ENCODE results near the gene FLRT1.

Gene FLRT1

GRCh38 chr11:63999349-64000025 lies 36.2 kb upstream of the FLRT1 start:
- CTCF ChIA-PET, result no interaction called here
- no peak for TF ChIP-seq BHLHE40 (IDR thresholded peaks at IDR 0.05; ENCODE audit: borderline replicate concordance)
- TF ChIP-seq ZNF384 (IDR thresholded peaks at IDR 0.05), result no peak
- no peak for TF ChIP-seq NFRKB (IDR thresholded peaks at IDR 0.05)
- TF ChIP-seq TARDBP (IDR thresholded peaks at IDR 0.05), result no peak
- no peak for TF ChIP-seq FOXM1 (IDR thresholded peaks at IDR 0.05; ENCODE audit: borderline replicate concordance)
- no peak for TF ChIP-seq L3MBTL2 (conservative IDR thresholded peaks at IDR 0.05)
- TF ChIP-seq LEF1 (IDR thresholded peaks at IDR 0.05; ENCODE audit: borderline replicate concordance), result no peak
- no peak for TF ChIP-seq ARNT (IDR thresholded peaks at IDR 0.05)
- no peak for TF ChIP-seq ELF4 (IDR thresholded peaks at IDR 0.05)
- no peak for TF ChIP-seq HDGF (IDR thresholded peaks at IDR 0.05; ENCODE audit: borderline replicate concordance)
- no peak for TF ChIP-seq CTBP1 (IDR thresholded peaks at IDR 0.05; ENCODE audit: borderline replicate concordance)
- no peak for TF ChIP-seq SUZ12 (IDR thresholded peaks at IDR 0.05)
- TF ChIP-seq PKNOX1 (IDR thresholded peaks at IDR 0.05), result no peak
- no peak for TF ChIP-seq FOXA1 (IDR thresholded peaks at IDR 0.05)
- TF ChIP-seq SP1 (IDR thresholded peaks at IDR 0.05), result no peak
- no peak for TF ChIP-seq FOXK2 (IDR thresholded peaks at IDR 0.05)
- DNase-seq (ENCODE audit: extremely low spot score), result no peak
- POLR2A ChIA-PET, result no interaction called here

- POLR2A ChIA-PET, result no interaction called here
- CTCF ChIA-PET, result no interaction called here
- no peak for TF ChIP-seq SP1 (IDR thresholded peaks at IDR 0.05)
- no peak for TF ChIP-seq FOXM1 (IDR thresholded peaks at IDR 0.05; ENCODE audit: borderline replicate concordance)
- TF ChIP-seq HDGF (IDR thresholded peaks at IDR 0.05; ENCODE audit: borderline replicate concordance), result no peak
- no peak for TF ChIP-seq FOXA1 (IDR thresholded peaks at IDR 0.05)
- TF ChIP-seq NFRKB (IDR thresholded peaks at IDR 0.05), result no peak
- no peak for TF ChIP-seq PKNOX1 (IDR thresholded peaks at IDR 0.05)
- no peak for TF ChIP-seq LEF1 (IDR thresholded peaks at IDR 0.05; ENCODE audit: borderline replicate concordance)
- TF ChIP-seq ARNT (IDR thresholded peaks at IDR 0.05), result no peak
- TF ChIP-seq ELF4 (IDR thresholded peaks at IDR 0.05), result no peak
- no peak for TF ChIP-seq BHLHE40 (IDR thresholded peaks at IDR 0.05; ENCODE audit: borderline replicate concordance)
- TF ChIP-seq L3MBTL2 (conservative IDR thresholded peaks at IDR 0.05), result no peak
- TF ChIP-seq FOXK2 (IDR thresholded peaks at IDR 0.05), result no peak
- no peak for TF ChIP-seq SUZ12 (IDR thresholded peaks at IDR 0.05)
- TF ChIP-seq ZNF384 (IDR thresholded peaks at IDR 0.05), result no peak
- no peak for TF ChIP-seq CTBP1 (IDR thresholded peaks at IDR 0.05; ENCODE audit: borderline replicate concordance)
- no peak for TF ChIP-seq TARDBP (IDR thresholded peaks at IDR 0.05)
- DNase-seq (ENCODE audit: extremely low spot score), result no peak
These were observed 35.5 kb upstream of the FLRT1 start for GRCh38 chr11:64000026-64000739.

- no peak for DNase-seq (ENCODE audit: extremely low spot score)
- no peak for TF ChIP-seq FOXK2 (IDR thresholded peaks at IDR 0.05)
- no peak for TF ChIP-seq SUZ12 (IDR thresholded peaks at IDR 0.05)
- no peak for TF ChIP-seq ELF4 (IDR thresholded peaks at IDR 0.05)
- TF ChIP-seq NFRKB (IDR thresholded peaks at IDR 0.05), result no peak
- TF ChIP-seq SP1 (IDR thresholded peaks at IDR 0.05), result no peak
- TF ChIP-seq HDGF (IDR thresholded peaks at IDR 0.05; ENCODE audit: borderline replicate concordance), result no peak
- no peak for TF ChIP-seq FOXM1 (IDR thresholded peaks at IDR 0.05; ENCODE audit: borderline replicate concordance)
- no peak for TF ChIP-seq BHLHE40 (IDR thresholded peaks at IDR 0.05; ENCODE audit: borderline replicate concordance)
- TF ChIP-seq CTBP1 (IDR thresholded peaks at IDR 0.05; ENCODE audit: borderline replicate concordance), result no peak
- no peak for TF ChIP-seq L3MBTL2 (conservative IDR thresholded peaks at IDR 0.05)
- TF ChIP-seq FOXA1 (IDR thresholded peaks at IDR 0.05), result no peak
- no peak for TF ChIP-seq LEF1 (IDR thresholded peaks at IDR 0.05; ENCODE audit: borderline replicate concordance)
- POLR2A ChIA-PET, result no interaction called here
- CTCF ChIA-PET, result interaction anchor here (0.7 to 1.0 kb wide), 2 partner anchors 147 to 150 kb away, joined by 3 read pairs; no protein-coding TSS in a partner anchor
These were observed 34.8 kb upstream of the FLRT1 start for GRCh38 chr11:64000740-64001483.

- ChIA-PET POLR2A (no interaction called here), CTCF (interaction anchor here (0.7 to 1.0 kb wide), 2 partner anchors 146 to 150 kb away, joined by 3 read pairs; no protein-coding TSS in a partner anchor)
These were observed 34.0 kb upstream of the FLRT1 start for GRCh38 chr11:64001484-64002420.

More at GRCh38 chr11:64001484-64002420, 34.0 kb upstream of the FLRT1 start:
- TF ChIP-seq L3MBTL2 (conservative IDR thresholded peaks at IDR 0.05) (no peak), CTBP1 (IDR thresholded peaks at IDR 0.05; ENCODE audit: borderline replicate concordance) (no peak), LEF1 (IDR thresholded peaks at IDR 0.05; ENCODE audit: borderline replicate concordance) (no peak), ZNF384 (IDR thresholded peaks at IDR 0.05) (no peak), SP1 (IDR thresholded peaks at IDR 0.05) (no peak), NFRKB (IDR thresholded peaks at IDR 0.05) (no peak), TARDBP (IDR thresholded peaks at IDR 0.05) (no peak), SUZ12 (IDR thresholded peaks at IDR 0.05) (no peak), ELF4 (IDR thresholded peaks at IDR 0.05) (no peak), FOXK2 (IDR thresholded peaks at IDR 0.05) (no peak), HDGF (IDR thresholded peaks at IDR 0.05; ENCODE audit: borderline replicate concordance) (no peak), BHLHE40 (IDR thresholded peaks at IDR 0.05; ENCODE audit: borderline replicate concordance) (no peak), FOXM1 (IDR thresholded peaks at IDR 0.05; ENCODE audit: borderline replicate concordance) (no peak), FOXA1 (IDR thresholded peaks at IDR 0.05) (no peak), PKNOX1 (IDR thresholded peaks at IDR 0.05) (no peak), ARNT (IDR thresholded peaks at IDR 0.05) (no peak)
- DNase-seq (ENCODE audit: extremely low spot score), result no peak
